HFF-Myc (cell line): ENCODE measurements around the gene CCNQ.

Source experiments
- DNase-seq: peaks from one replicate; pipeline ENCODE4 v3.0.0-alpha.2; 2011; ENCODE audit warnings: low read depth; ENCODE audit errors: extremely low read depth
- H3K4me3 ChIP-seq: replicated peaks from 2 replicates; pipeline ENCODE4 v1.5.1; 2011; ENCODE audit warnings: low read depth, mild to moderate bottlenecking, control low read depth, low read length
- TF ChIP-seq, protein P1 (sequence below): IDR thresholded peaks from 2 replicates; pipeline ENCODE4 v1.5.1; 2012; ENCODE audit warnings: mild to moderate bottlenecking, low read depth, low read length, control low read depth; ENCODE audit errors: missing control alignments

Gene CCNQ

DNA sequence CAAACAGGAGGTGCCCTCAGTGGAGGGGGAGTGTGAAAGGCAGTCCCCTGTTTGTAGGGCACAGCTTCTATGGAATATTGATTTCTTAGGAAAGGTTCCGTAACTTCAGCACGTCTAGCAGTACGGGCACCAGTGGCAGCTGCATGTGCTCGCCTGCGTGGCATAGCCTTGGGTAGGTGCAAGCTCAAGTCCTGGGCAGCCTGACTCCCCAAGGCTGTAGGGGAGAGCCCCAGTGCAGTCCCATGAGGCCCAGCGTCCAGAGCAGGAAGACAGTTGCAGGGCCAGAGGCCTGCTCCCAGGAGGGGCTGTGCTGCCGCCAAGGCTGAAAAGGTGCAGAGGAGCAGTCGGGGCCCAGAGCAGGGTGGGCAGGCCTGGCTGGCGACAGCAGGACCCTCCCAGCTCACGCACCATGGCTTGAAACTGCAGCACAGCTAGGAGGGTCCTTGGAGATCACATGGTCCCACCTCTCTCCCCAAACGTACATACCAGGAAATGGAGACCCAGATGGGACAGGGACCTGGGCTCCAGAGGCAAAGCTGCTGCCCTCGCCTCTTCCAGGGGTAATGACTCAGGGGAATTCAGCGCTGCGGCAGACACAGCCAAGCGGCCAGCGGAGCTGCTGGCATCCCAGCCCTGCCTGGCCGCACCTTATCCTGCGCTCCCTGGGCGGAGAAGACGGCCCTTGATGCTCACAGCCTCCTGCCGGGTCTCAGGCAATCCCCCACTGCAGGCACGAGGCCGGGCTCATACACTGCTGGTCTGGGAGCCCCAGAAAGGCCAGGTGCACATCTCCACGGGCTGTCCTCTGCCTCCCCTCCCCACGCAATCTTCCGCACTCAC lies 42.0 kb upstream of the CCNQ start:
- H3K4me3 ChIP-seq: no peak overlapping the region
- DNase-seq: no peak
- TF ChIP-seq, protein P1, sequence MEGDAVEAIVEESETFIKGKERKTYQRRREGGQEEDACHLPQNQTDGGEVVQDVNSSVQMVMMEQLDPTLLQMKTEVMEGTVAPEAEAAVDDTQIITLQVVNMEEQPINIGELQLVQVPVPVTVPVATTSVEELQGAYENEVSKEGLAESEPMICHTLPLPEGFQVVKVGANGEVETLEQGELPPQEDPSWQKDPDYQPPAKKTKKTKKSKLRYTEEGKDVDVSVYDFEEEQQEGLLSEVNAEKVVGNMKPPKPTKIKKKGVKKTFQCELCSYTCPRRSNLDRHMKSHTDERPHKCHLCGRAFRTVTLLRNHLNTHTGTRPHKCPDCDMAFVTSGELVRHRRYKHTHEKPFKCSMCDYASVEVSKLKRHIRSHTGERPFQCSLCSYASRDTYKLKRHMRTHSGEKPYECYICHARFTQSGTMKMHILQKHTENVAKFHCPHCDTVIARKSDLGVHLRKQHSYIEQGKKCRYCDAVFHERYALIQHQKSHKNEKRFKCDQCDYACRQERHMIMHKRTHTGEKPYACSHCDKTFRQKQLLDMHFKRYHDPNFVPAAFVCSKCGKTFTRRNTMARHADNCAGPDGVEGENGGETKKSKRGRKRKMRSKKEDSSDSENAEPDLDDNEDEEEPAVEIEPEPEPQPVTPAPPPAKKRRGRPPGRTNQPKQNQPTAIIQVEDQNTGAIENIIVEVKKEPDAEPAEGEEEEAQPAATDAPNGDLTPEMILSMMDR: no peak

DNA sequence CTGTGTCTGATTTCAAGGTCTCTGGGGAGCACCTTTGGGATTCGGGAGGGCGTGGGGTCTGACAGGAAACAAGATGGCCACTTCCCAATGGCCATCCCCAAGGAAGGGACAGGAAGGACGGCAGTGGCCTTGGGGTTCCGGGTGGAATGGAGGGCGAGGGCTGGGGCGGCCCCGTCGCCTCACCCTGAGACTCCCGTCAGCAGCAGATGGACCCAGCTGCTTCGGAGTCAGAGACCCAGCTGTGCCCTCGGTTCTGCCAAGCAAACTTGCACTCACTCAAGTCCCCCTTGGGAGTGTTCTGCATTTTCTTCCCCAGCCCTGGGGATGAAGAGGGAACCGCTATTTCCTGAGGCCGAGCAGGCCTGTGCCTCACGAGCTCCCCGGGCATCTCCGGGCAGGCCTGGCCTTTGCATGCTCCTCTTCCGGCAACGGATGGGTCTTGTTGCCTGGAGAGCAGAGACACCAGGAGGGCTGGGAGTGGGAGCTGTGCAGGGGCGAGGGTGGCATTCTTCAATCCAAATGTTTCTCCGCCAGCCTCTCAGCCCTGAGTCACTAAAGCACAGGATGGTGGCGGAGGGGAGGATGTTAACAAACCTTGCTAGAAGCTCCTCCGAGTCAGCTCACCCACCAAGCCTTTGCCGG lies 41.2 kb upstream of the CCNQ start:
- TF ChIP-seq, protein P1: no peak
- DNase-seq: no peak
- no peak overlapping the region for H3K4me3 ChIP-seq

DNA sequence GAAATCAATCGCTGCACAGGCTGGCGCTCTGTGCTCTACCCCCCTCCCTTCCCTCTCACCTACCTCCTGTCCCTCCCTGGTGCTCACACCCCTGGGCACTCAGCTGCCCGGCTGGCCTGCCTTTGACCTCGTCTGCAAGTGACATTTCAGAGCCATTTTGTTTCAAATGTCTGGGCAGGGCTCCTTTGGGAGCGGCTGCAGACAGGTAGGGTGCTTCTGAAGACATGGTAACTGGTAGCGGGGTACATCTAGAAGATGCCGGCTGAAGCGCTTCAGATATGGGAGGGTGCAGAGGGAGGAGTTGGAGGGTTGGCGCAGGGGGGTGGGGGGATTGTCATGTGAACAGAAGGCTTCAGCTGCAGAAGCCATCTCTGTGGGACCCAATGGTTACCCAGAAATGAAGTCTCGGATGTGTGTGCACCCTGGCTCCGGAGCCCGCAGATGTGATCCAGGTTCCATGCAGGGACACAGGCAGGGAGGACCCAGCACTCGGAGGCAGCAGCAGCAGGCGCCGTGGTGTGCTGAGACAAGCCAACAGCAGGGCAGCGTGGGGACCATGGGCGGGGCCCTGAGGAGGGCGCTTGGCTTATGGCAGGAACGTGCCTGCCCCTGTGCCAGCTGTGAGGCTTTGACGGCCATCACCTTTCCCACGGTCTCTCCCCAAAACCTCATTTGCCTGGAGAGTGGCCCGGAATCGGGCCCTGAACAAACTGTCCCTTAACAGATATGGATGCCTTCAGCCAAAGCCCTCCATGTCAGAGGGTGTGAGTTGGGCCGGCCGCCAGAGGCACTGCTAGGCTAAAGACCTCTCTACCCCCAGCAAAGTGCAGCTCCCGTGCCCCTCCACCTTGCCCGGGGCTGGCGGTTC lies 40.5 kb upstream of the CCNQ start:
- no peak for DNase-seq

DNA sequence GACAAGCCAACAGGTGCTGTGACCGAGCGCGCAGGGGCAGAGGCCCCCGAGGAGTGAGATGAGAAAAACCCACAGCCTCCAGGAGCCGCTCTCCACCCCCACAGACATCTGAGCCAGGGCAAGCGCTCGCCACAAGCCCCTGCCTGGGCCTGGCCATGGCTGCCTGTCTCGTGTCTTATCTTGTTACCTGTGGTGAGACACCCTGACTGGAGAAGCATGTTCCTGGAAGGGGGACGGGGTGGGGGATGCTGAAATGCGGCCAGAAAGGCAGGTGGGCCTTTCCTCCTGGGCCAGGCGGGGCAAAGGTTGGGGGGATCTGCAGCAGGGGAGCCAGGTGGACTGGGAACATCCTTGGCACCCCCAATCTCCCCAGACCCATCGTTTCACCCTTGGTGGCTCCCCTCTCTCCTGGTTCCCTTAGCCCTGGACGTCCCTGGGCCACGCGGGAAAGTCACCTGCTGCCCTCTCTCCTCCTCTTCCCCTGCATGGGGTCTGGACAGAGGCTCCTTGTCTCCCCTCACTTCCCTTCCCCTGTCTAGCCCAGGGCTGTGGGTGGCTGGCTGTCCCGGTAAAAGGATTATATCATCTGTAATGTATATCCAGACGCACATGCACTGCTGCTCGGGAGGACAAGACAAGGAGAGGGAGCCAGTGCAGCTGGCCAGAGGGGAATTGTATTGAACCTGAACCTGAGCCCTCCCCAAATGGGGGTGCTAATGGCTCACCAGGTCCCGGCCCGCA lies 39.7 kb upstream of the CCNQ start:
- H3K4me3 ChIP-seq: no peak overlapping the region
- no peak for DNase-seq
- TF ChIP-seq, protein P1: no peak

More for the DNA sequence above, 40.5 kb upstream of the CCNQ start:
- TF ChIP-seq, protein P1: no peak
- H3K4me3 ChIP-seq: no peak overlapping the region

DNA sequence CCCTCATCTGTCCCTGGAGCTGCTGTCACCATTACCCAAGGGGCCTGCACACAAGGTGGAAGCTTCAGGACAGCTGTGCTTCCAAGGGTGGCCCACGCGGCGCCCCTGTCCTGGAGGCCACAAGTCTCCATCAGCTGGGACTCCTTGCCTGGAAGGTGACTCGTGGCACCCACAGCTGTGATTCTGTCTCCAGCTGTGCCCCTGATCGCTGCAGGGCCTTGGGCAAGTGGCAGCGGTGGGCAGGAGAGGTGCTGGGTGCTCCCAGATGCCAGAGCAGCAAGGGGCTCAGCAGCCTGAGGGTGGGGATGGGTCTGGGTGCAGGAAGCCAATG lies 39.1 kb upstream of the CCNQ start:
- TF ChIP-seq, protein P1: no peak
- H3K4me3 ChIP-seq: no peak overlapping the region
- DNase-seq: no peak
